K562 (cell line): ENCODE results near the gene PLSCR3. TPM values are rescaled to one million over a fixed set of nuclear protein-coding genes. Genes with fewer than 3 reads are reported as not detected.

ENCODE experiments used
- ATF1 ChIP-seq, 2 experiments: fragments of 450-650 bp in 1 of 2; IDR thresholded peaks; 2 replicates each; pipeline ENCODE4 v1.6.1; 2016; ENCODE audit warnings: missing compliant biosample characterization in 1 of 2, missing genetic modification characterization in 1 of 2
- BHLHE40 ChIP-seq: IDR thresholded peaks from 2 replicates; pipeline ENCODE4 v1.6.1; 2011; ENCODE audit warnings: low read length, improper control_type of control experiment
- CCAR2 ChIP-seq: fragments of 200-400 bp; formaldehyde crosslinking; IDR thresholded peaks from 2 replicates; pipeline ENCODE4 v1.6.1; 2017; ENCODE audit warnings: mild to moderate bottlenecking, low read depth, low read length
- KAT7 ChIP-seq: sonication (generic); formaldehyde crosslinking; IDR thresholded peaks from 2 replicates; pipeline ENCODE4 v1.8.0; 2022; ENCODE audit warnings: missing genetic modification reagents, mild to moderate bottlenecking, borderline replicate concordance
- KLF1 ChIP-seq: fragments of 450-650 bp; IDR thresholded peaks from 2 replicates; pipeline ENCODE4 v1.6.1; 2016; ENCODE audit warnings: missing genetic modification characterization, missing compliant biosample characterization
- RBM15 ChIP-seq: fragments of 200-400 bp; formaldehyde crosslinking; IDR thresholded peaks from 2 replicates; pipeline ENCODE4 v1.6.1; 2018; ENCODE audit warnings: mild to moderate bottlenecking, low read length, moderate library complexity; ENCODE audit not compliant: insufficient read depth
- SAFB2 ChIP-seq: fragments of 200-400 bp; formaldehyde crosslinking; IDR thresholded peaks from 2 replicates; pipeline ENCODE4 v1.6.1; 2018; ENCODE audit warnings: borderline replicate concordance, low read length, low read depth, moderate library complexity; ENCODE audit not compliant: severe bottlenecking
- ZFP36 ChIP-seq: fragments of 150-350 bp; IDR thresholded peaks from 2 replicates; pipeline ENCODE4 v1.6.1; 2018; ENCODE audit warnings: low read length, low read depth; ENCODE audit not compliant: partially characterized antibody
- ZKSCAN3 ChIP-seq: fragments of 250-450 bp; sonication (Bioruptor Pico); IDR thresholded peaks from 2 replicates; pipeline ENCODE4 v1.4.0; 2020
- ZNF174 ChIP-seq: fragments of 250-450 bp; sonication (Bioruptor Pico); IDR thresholded peaks from 2 replicates; pipeline ENCODE4 v1.4.0; 2020; ENCODE audit warnings: mild to moderate bottlenecking
- ZNF347 ChIP-seq: fragments of 450-650 bp; formaldehyde crosslinking; IDR thresholded peaks from 2 replicates; pipeline ENCODE4 v1.4.0; 2020; ENCODE audit warnings: low read depth, mild to moderate bottlenecking, moderate library complexity
- ZNF668 ChIP-seq: fragments of 250-450 bp; sonication (Bioruptor Pico); IDR thresholded peaks from 2 replicates; pipeline ENCODE4 v1.8.0; 2022; ENCODE audit warnings: mild to moderate bottlenecking, inconsistent platforms
- ZNF764 ChIP-seq: fragments of 250-450 bp; sonication (Bioruptor Pico); IDR thresholded peaks from 2 replicates; pipeline ENCODE4 v1.4.0; 2020; ENCODE audit warnings: low read depth, mild to moderate bottlenecking, moderate library complexity
- polyA plus RNA-seq, 8 experiments: library from polyadenylated mRNA; depleted of rRNA in 4 of 8; stranded (reverse) in 5 of 8; unstranded in 3 of 8; fragments of >200 nt; fragmentation: Nextera tagmentation in 2 of 8; fragmentation: Illumina TruSeq in 1 of 8; extraction: Ambion mirVana in 2 of 8; extraction: Trizol in 1 of 8; gene quantifications; 2 replicates each; pipeline versions ENCODE4 v1.2.1 to v1.2.3, GENCODE V29; 2011 to 2014; ENCODE audit warnings: inconsistent platforms in 1 of 8, missing spikeins in 1 of 8
- total RNA-seq, 7 experiments: library from RNA; depleted of rRNA in 6 of 7; stranded (reverse); fragments of >200 nt in 6 of 7; fragmentation: Illumina TruSeq in 2 of 7; extraction: Trizol in 2 of 7; gene quantifications; 2 replicates each; pipeline versions ENCODE4 v1.2.1 to v1.2.3, GENCODE V29; 2011 to 2021; ENCODE audit warnings: low replicate concordance in 1 of 7
- TF ChIP-seq, protein P1 (sequence below): fragments of 200-600 bp; sonication (generic); IDR thresholded peaks from one replicate; pipeline ENCODE4 v1.6.1; 2012; ENCODE audit warnings: mild to moderate bottlenecking, low read depth, low read length, inconsistent platforms
- TF ChIP-seq, protein P2 (sequence below): sonication (generic); formaldehyde crosslinking; IDR thresholded peaks from 2 replicates; pipeline ENCODE4 v1.8.0; 2022; ENCODE audit warnings: missing genetic modification reagents, mild to moderate bottlenecking, borderline replicate concordance

The PLSCR3 gene
- total and polyA plus RNA-seq, 9 of the 15 experiments (the other 6 are each of a cell fraction or from before 2014, with no cell fraction given): 3.2 to 16.8 (median 4.5) TPM

DNA sequence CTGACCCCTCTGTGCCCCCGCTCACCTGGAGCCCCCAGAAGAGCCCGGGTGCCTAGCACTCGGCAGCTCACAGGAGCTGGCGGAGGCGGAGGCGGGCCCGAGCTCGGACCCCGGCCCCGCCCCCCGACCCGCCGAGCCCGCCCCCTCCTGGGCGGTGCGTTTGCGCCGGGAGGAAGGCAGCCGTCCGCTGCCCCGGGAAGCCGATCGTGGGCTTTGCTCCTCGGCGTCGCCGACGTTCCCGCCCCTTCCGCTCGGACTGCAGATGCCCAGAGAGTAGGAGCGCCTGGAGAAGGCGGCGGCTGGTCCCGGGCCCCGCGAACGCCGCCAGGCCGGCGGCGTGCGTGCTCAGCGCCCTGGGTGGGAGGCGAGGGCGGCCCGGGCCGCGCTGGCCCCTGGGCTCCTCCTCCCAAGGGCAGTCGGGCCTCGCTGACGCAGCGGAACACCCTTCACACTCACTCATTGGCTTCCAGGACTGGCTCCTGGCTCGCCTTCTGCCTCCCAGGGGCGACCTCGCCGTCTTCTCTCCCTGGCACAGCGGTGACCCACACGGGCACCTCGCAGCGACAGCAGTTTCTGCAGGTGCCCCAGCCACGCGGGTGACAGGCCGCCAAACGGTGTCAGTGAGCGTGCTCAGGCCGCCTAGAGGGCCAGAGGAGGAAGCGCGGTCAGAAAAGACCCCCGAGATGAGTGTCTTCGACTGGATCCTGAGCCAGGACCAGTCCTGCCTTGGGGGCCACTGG, at the start of gene PLSCR3 (continued):
- no peak for TF ChIP-seq ZFP36
- TF ChIP-seq ZNF174 (CRISPR knock-in tag): no peak
- TF ChIP-seq KAT7 (CRISPR knock-in tag): peak; percentile 67; the same call in 1 of the 2 replicates
- no peak for TF ChIP-seq ATF1 (CRISPR knock-in tag; IDR thresholded peaks at IDR 0.05)
- peak; percentile 50 for TF ChIP-seq ATF1 (tag; IDR thresholded peaks at IDR 0.05)
- TF ChIP-seq, protein P1, sequence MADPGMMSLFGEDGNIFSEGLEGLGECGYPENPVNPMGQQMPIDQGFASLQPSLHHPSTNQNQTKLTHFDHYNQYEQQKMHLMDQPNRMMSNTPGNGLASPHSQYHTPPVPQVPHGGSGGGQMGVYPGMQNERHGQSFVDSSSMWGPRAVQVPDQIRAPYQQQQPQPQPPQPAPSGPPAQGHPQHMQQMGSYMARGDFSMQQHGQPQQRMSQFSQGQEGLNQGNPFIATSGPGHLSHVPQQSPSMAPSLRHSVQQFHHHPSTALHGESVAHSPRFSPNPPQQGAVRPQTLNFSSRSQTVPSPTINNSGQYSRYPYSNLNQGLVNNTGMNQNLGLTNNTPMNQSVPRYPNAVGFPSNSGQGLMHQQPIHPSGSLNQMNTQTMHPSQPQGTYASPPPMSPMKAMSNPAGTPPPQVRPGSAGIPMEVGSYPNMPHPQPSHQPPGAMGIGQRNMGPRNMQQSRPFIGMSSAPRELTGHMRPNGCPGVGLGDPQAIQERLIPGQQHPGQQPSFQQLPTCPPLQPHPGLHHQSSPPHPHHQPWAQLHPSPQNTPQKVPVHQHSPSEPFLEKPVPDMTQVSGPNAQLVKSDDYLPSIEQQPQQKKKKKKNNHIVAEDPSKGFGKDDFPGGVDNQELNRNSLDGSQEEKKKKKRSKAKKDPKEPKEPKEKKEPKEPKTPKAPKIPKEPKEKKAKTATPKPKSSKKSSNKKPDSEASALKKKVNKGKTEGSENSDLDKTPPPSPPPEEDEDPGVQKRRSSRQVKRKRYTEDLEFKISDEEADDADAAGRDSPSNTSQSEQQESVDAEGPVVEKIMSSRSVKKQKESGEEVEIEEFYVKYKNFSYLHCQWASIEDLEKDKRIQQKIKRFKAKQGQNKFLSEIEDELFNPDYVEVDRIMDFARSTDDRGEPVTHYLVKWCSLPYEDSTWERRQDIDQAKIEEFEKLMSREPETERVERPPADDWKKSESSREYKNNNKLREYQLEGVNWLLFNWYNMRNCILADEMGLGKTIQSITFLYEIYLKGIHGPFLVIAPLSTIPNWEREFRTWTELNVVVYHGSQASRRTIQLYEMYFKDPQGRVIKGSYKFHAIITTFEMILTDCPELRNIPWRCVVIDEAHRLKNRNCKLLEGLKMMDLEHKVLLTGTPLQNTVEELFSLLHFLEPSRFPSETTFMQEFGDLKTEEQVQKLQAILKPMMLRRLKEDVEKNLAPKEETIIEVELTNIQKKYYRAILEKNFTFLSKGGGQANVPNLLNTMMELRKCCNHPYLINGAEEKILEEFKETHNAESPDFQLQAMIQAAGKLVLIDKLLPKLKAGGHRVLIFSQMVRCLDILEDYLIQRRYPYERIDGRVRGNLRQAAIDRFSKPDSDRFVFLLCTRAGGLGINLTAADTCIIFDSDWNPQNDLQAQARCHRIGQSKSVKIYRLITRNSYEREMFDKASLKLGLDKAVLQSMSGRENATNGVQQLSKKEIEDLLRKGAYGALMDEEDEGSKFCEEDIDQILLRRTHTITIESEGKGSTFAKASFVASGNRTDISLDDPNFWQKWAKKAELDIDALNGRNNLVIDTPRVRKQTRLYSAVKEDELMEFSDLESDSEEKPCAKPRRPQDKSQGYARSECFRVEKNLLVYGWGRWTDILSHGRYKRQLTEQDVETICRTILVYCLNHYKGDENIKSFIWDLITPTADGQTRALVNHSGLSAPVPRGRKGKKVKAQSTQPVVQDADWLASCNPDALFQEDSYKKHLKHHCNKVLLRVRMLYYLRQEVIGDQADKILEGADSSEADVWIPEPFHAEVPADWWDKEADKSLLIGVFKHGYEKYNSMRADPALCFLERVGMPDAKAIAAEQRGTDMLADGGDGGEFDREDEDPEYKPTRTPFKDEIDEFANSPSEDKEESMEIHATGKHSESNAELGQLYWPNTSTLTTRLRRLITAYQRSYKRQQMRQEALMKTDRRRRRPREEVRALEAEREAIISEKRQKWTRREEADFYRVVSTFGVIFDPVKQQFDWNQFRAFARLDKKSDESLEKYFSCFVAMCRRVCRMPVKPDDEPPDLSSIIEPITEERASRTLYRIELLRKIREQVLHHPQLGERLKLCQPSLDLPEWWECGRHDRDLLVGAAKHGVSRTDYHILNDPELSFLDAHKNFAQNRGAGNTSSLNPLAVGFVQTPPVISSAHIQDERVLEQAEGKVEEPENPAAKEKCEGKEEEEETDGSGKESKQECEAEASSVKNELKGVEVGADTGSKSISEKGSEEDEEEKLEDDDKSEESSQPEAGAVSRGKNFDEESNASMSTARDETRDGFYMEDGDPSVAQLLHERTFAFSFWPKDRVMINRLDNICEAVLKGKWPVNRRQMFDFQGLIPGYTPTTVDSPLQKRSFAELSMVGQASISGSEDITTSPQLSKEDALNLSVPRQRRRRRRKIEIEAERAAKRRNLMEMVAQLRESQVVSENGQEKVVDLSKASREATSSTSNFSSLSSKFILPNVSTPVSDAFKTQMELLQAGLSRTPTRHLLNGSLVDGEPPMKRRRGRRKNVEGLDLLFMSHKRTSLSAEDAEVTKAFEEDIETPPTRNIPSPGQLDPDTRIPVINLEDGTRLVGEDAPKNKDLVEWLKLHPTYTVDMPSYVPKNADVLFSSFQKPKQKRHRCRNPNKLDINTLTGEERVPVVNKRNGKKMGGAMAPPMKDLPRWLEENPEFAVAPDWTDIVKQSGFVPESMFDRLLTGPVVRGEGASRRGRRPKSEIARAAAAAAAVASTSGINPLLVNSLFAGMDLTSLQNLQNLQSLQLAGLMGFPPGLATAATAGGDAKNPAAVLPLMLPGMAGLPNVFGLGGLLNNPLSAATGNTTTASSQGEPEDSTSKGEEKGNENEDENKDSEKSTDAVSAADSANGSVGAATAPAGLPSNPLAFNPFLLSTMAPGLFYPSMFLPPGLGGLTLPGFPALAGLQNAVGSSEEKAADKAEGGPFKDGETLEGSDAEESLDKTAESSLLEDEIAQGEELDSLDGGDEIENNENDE: no peak
- no peak for TF ChIP-seq ZKSCAN3 (CRISPR knock-in tag)
- TF ChIP-seq, protein P2, sequence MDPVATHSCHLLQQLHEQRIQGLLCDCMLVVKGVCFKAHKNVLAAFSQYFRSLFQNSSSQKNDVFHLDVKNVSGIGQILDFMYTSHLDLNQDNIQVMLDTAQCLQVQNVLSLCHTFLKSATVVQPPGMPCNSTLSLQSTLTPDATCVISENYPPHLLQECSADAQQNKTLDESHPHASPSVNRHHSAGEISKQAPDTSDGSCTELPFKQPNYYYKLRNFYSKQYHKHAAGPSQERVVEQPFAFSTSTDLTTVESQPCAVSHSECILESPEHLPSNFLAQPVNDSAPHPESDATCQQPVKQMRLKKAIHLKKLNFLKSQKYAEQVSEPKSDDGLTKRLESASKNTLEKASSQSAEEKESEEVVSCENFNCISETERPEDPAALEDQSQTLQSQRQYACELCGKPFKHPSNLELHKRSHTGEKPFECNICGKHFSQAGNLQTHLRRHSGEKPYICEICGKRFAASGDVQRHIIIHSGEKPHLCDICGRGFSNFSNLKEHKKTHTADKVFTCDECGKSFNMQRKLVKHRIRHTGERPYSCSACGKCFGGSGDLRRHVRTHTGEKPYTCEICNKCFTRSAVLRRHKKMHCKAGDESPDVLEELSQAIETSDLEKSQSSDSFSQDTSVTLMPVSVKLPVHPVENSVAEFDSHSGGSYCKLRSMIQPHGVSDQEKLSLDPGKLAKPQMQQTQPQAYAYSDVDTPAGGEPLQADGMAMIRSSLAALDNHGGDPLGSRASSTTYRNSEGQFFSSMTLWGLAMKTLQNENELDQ (CRISPR knock-in tag): no peak
- no peak for TF ChIP-seq CCAR2
- no peak for TF ChIP-seq KLF1 (tag)
- TF ChIP-seq BHLHE40: no peak
- TF ChIP-seq ZNF347 (CRISPR knock-in tag): no peak
- no peak for TF ChIP-seq RBM15
- no peak for TF ChIP-seq ZNF668 (CRISPR knock-in tag)
- TF ChIP-seq SAFB2: no peak
- TF ChIP-seq ZNF764 (CRISPR knock-in tag): no peak
